Hematopoietic multipotent progenitor cell treated with erythropoietin and hydrocortisone succinate and interleukin-3 and kit ligand, for 4 days (in vitro differentiated cells): Measurements from ENCODE around the gene MYCT1.
A peak's percentile ranks its signal among the peaks of the same experiment; 100 is the strongest.

Source experiments
- DNase-seq: peaks from one replicate; pipeline ENCODE4 v3.0.0-alpha.2; 2015

The MYCT1 gene

GRCh38 chr6:152726313-152726712 is 28.6 kb downstream of the MYCT1 start:
- DNase-seq = no peak

- DNase-seq = peak; percentile 16
These were observed 29.8 kb downstream of the MYCT1 start for GRCh38 chr6:152727507-152727906.

- DNase-seq = no peak
These were observed 36.9 kb downstream of the MYCT1 start for GRCh38 chr6:152734630-152735029.

GRCh38 chr6:152736687-152737273 is 39.1 kb downstream of the MYCT1 start:
- DNase-seq = peak; percentile 66

- DNase-seq = no peak
These were observed 47.9 kb downstream of the MYCT1 start for GRCh38 chr6:152745509-152746171.

- no peak for DNase-seq
These were observed 48.5 kb downstream of the MYCT1 start for GRCh38 chr6:152746172-152746553.

GRCh38 chr6:152748843-152749242 is 51.1 kb downstream of the MYCT1 start:
- peak; percentile 44 for DNase-seq

- no peak for DNase-seq
These were observed 51.6 kb downstream of the MYCT1 start for GRCh38 chr6:152749336-152749735.

- DNase-seq = peak; percentile 67
These were observed 53.0 kb downstream of the MYCT1 start, which contains the start of gene VIP for GRCh38 chr6:152750694-152751093. Gene VIP (plus strand): TSS chr6:152750797. CDS start chr6:152752178, 1,381 bp downstream.

- no peak for DNase-seq
These were observed 67.6 kb downstream of the MYCT1 start for GRCh38 chr6:152765331-152765730.

- DNase-seq = no peak
These were observed 71.5 kb downstream of the MYCT1 start for GRCh38 chr6:152769159-152769558.

- DNase-seq = no peak
These were observed 72.3 kb downstream of the MYCT1 start for GRCh38 chr6:152769993-152770392.

GRCh38 chr6:152771061-152771687 is 73.5 kb downstream of the MYCT1 start:
- no peak for DNase-seq
